ENCODE results near the gene DPH1.

The DPH1 gene

DNA sequence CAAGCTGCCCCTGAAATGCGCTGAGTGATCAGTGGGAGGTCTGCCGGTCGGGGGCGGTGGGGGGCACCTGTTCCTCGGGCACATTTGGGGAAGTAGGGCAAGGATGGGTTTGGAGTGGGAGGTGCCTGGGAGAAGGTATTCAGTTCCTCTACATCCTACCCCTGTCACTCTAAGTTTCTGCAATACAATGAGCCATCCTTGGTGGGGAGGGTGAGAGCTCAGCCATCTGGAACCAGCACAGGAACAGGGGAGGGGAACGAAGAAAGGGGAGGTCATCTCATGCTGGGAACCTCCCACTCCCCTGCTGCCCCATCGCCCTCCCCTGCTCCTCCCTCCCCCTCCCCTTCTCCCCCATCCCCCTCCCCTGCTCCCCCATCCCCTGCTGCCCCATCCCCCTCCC is 4.2 kb downstream of the DPH1 start:
- no peaks in the 10 kb centered on the region for H3K9me3 ChIP-seq
- TF ChIP-seq CTCF (IDR thresholded peaks at IDR 0.05) = no peak
- no peak overlapping the region for H3K4me3 ChIP-seq (ENCODE audit: low read depth in 1 of 2, low read length in 1 of 2)
- H3K4me1 ChIP-seq (ENCODE audit: control insufficient read depth in 1 of 2, insufficient read depth in 1 of 2, low read depth in 1 of 2, low read length in 1 of 2) = peaks cover 13 to 15% of the 10 kb centered on the region in 2 experiments
- H3K27ac ChIP-seq = no peak overlapping the region
- no peaks in the 10 kb centered on the region for H3K36me3 ChIP-seq
- peaks cover 21% of the 10 kb centered on the region for H3K27me3 ChIP-seq

DNA sequence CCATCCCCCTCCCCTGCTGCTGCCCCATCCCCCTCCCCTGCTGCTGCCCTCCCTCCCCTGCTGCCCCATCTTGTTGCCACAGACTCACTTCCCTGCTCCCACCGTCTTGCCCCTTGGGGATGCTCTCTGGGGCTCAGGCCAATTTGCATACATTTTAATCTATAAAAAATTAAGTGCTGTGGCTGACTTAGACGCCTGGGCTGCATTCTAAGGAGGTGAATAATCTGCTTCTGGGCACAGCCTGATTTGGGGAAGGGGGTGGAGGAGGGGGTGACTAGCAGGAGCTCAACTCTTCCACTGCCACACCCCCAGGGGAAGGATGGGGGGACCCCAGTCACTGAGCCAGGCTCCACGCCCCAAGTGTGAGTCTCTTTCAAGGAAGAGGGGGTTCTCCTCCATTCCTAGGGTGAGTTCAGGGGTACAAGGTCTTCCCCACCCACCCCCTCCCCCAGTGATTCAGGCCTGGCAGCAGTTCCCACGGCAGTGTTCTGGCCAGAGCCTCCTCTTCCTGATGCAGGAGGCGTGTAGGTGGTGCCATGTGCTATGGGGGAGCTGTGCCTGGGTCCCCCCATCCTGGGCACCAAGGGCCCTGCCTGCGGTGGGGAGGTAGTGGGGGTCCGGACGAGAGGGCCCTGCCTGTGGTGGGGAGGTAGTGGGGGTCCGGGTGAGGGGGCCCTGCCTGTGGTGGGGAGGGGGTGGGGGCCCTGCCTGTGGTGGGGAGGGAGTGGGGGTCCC is 5.0 kb downstream of the DPH1 start:
- no peak for TF ChIP-seq CTCF (IDR thresholded peaks at IDR 0.05)
- Histone ChIP-seq H3K4me3 (ENCODE audit: low read depth in 1 of 2, low read length in 1 of 2) (no peak overlapping the region), H3K9me3 (no peaks in the 10 kb centered on the region), H3K36me3 (no peaks in the 10 kb centered on the region), H3K4me1 (ENCODE audit: control insufficient read depth in 1 of 2, insufficient read depth in 1 of 2, low read depth in 1 of 2, low read length in 1 of 2) (peaks cover 11% of the 10 kb centered on the region in 2 experiments), H3K27me3 (peaks cover 13% of the 10 kb centered on the region), H3K27ac (no peak overlapping the region)

- no peaks in the 10 kb centered on the region for H3K36me3 ChIP-seq
- no peak for TF ChIP-seq CTCF (IDR thresholded peaks at IDR 0.05)
- H3K27ac ChIP-seq = no peak overlapping the region
These were observed 5.9 kb downstream of the DPH1 start for GRCh38 chr17:2035541-2036488.

GRCh38 chr17:2037155-2037554 is 7.2 kb downstream of the DPH1 start:
- no peak overlapping the region for H3K4me3 ChIP-seq (ENCODE audit: low read depth in 1 of 2, low read length in 1 of 2)
- H3K9me3 ChIP-seq = no peaks in the 10 kb centered on the region
- H3K27ac ChIP-seq = no peak overlapping the region
- TF ChIP-seq CTCF (IDR thresholded peaks at IDR 0.05) = no peak
- H3K4me1 ChIP-seq (ENCODE audit: control insufficient read depth in 1 of 2, insufficient read depth in 1 of 2, low read depth in 1 of 2, low read length in 1 of 2) = peaks cover 12 to 14% of the 10 kb centered on the region in 2 experiments
- no peaks in the 10 kb centered on the region for H3K36me3 ChIP-seq
- no peaks in the 10 kb centered on the region for H3K27me3 ChIP-seq

More at GRCh38 chr17:2035541-2036488, 5.9 kb downstream of the DPH1 start:
- H3K4me3 ChIP-seq (ENCODE audit: low read depth in 1 of 2, low read length in 1 of 2) = no peak overlapping the region
- peaks cover 3 to 5% of the 10 kb centered on the region in 2 experiments for H3K4me1 ChIP-seq (ENCODE audit: control insufficient read depth in 1 of 2, insufficient read depth in 1 of 2, low read depth in 1 of 2, low read length in 1 of 2)
- peaks cover 4% of the 10 kb centered on the region for H3K27me3 ChIP-seq
- no peaks in the 10 kb centered on the region for H3K9me3 ChIP-seq

- H3K27ac ChIP-seq = no peak overlapping the region
- no peaks in the 10 kb centered on the region for H3K36me3 ChIP-seq
- no peak for TF ChIP-seq CTCF (IDR thresholded peaks at IDR 0.05)
- no peak overlapping the region for H3K4me3 ChIP-seq (ENCODE audit: low read depth in 1 of 2, low read length in 1 of 2)
- H3K9me3 ChIP-seq = no peaks in the 10 kb centered on the region
- peaks cover 18 to 24% of the 10 kb centered on the region in 2 experiments for H3K4me1 ChIP-seq (ENCODE audit: control insufficient read depth in 1 of 2, insufficient read depth in 1 of 2, low read depth in 1 of 2, low read length in 1 of 2)
- H3K27me3 ChIP-seq = no peaks in the 10 kb centered on the region
These were observed 10.4 kb downstream of the DPH1 start for GRCh38 chr17:2040219-2040827.

Measured in neutrophil (primary cell).